Measurements from ENCODE around the gene ADPRH. TPM values are rescaled to one million over a fixed set of nuclear protein-coding genes. Genes with fewer than 3 reads are reported as not detected.

ADPRH gene
- polyA plus RNA-seq, 5 donors, result 9.4 to 13.8 (median 11.6) TPM

DNA sequence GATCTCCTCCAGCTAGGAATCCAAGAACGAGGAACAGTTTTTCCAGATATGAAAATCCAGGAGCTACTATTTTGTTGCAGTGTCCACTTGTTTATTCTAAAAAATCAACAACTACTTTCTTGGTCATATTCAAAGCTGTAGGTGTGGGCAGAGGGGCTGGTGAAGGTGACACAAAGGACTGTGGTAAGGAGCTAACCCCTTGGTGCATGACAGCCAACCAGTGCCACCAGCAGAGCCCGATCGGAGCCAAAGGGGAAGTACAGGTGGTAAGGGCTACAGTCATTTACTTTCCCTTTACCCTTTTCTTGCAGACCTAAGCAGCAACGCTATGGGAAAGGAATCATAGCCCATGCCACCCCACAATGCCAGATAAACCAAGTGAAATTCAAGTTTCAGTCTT is 49.1 kb downstream of the ADPRH start:
- DNase-seq, result no peak

DNA sequence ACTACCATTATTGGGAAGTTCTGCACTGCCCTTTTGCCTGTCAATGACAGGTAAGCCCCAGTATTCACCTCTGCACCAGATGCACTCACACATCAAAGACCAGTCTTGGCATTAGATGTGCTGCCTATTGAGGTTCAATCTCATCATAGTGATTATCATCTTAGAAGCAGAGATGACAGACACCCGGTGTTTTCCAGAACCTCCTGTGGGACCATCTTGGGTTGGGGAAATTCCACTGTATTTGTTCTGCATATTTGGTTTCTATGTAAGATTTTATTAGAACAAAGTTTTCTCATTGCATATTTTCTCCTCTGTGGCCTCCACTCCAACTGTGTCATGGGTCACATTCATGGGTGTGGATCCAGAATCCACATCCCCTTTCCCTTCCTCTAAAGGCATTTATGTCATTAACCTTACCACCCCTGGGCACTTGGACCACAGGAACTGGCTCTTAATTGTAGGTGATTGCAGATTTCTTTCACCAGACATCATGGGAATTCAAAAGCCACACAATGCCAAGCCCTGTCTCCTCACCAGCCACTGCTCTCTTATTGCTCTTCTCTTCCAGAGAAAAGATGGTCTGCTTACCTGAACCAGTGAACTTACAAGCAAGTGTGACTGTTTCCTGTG is 49.6 kb downstream of the ADPRH start:
- DNase-seq, result no peak

DNA sequence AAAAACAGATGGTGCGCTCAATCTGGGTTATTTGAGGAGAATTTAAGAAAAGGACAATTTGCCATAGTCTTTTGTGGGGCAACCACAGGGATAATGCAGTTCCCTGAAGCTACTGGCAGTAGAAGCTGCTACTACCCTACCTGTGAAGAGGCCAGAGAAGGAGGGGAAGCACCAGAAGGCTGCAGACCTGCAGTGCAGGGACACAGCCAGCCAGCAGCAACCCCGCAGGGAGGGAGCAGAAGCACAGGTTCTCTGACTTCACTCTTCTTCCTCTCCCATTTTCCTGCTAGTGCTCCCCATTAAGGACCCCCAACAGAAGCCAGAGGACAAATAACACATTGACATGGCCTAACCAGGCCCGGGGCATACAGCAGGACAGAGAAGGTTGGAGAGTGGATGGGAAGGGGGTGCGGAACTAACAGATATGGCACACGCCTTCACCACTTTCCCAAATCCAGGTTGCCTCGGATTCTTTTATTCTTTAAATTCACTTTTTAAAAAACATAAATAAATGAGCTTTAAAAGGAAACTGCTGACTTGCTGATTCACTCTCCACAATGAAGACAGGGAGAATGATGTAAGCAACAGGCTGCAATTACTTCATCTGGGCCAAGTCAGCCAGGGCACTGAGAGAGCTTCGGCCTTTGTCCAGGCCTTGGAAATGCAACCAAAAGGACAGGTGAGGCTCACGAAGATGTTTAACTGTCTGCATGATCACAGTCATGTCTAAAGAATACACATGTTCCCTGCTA is 51.0 kb downstream of the ADPRH start:
- no peak for DNase-seq

DNA sequence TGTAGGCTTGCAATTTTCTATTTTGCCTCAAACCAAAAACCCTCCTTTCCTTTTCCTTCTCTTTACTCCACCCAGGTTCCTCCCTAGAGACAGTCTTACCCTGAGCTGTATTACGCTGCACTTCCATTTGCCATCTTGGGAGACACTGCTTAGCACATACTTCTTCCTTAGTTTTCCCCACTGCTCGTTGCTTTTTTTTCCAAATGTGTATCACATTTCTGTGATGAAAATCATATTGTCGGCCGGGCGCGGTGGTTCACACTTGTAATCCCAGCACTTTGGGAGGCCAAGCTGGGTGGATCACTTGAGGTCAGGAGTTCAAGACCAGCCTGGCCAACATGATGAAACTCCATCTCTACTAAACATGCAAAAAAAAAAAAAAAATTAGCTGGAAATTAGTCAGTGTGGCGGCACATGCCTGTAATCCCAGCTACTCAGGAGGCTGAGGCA is 51.6 kb downstream of the ADPRH start:
- DNase-seq, result no peak

DNA sequence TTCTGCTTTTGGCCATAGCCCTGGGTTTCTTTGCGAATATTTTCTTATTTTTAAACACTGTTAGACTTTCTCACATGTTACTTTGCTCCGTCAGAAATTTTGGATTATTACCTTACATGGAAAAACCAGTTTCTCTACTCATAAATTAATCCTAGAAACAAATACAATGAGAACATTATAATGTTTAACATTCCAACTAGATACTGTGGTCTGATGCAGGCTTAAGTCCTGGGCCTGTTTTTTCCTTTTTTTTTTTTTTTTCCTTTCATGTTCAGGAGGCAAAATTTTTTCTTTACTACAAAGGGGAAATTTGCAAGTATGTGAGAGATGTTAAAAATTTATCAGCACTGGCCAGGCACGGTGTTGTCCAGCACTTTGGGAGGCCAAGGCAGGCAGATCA is 52.2 kb downstream of the ADPRH start:
- no peak for DNase-seq

DNA sequence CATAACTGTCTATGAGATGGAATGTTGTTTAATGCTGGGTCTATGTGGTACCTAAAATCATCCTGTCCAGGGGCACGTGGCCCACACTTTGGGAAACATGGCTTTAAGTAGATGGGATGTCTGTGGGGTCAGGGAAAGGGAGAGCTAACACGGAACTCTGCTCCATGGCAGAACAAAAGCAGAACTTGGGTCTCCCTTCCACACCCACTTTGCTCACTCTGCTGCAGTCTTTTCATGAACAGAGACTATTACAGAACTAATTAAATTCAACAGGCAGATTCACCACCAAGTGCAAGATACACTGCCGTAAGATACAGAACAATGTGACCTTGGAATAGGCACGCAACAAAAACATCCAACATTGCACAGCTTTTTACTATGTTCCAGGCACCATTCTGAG is 52.9 kb downstream of the ADPRH start:
- DNase-seq, result no peak

DNA sequence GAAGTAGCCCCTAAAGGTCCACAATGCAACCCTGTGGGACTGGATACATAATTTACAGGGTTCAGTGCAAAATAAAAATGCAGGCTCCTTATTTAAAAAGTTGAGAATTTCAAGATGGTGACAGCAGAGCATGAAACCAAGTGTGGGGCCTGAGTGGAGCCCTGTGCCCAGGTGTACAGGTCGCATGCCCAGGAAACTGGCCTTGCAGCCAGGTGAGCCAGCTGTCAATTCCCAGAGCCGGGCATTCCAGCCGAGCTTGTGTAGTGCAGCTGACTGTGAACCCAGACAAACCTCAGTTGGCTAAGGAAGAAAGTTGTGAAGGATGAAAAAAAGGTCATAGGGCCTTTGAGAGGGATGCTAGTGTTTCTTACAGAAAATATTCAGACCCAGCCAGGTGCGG is 53.5 kb downstream of the ADPRH start:
- no peak for DNase-seq

DNA sequence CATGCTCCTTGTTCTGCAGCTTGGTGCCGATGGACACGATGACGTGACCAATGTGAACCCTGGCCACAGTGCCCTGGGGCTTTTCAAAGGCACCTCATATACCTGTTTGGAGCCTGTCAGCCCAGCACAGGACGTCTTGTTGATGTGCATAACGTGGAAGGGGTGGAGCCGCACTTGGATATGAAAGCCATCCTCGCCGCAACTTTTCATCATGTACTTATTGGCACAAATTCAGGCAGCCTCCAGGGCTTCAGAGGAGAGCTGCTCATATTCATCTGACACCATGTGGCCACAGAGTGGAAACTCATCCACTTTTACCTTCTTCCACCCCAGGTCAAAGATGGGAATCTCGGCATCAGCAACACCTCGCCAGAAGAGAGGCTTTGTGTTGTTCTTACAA is 56.4 kb downstream of the ADPRH start:
- DNase-seq, result no peak

DNA sequence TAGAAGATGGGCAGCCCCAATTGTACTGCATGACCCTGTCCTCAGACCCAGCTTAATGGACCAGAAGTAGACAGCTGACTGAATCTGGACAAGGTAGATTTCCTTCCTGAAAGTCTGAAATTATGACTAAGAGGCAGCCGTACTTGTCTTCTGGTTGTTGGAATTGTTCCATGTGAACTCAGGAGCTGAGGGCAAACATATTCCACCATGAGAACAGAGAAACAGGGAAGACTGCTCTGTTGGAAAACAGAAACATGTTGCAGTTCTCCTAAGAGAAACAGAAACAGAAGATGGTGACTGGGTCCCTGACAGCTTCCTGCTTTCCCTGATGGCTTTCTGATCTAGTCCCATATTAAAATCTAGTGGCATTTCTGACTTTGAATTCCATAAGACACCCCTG is 57.0 kb downstream of the ADPRH start:
- DNase-seq, result no peak

DNA sequence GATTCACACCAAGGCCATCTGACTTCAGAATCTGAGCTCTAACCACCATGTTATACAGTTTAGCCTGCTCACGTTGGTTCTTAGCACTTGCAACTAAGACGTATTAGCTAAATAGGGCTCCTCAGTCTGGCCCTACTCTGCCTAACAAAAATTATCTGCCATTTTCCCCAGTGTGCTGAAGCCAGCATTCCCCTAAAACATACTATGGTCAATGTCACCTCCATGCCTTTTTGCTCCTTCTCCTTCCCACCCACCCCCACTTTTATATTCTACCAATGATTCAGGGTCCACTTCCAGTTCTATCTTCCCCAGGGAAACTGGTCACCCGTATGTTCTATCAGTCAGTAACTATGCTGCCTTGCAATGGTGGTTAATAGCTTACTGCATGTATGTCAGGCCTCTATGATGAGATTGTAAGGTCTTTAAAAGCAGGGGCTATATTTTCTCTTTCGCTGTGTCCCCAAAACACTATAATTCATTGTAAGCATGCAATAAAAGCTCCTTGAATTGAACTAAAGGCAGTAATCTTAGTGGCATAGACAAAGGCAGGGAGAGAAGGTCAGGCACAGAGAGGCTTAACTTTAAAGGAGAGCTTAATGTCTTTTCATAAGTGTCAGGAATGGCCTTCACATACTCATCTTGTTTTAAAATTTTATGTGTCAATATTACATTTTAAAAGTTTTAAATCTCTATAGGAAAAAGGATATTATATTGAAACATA is 57.8 kb downstream of the ADPRH start:
- no peak for DNase-seq

DNA sequence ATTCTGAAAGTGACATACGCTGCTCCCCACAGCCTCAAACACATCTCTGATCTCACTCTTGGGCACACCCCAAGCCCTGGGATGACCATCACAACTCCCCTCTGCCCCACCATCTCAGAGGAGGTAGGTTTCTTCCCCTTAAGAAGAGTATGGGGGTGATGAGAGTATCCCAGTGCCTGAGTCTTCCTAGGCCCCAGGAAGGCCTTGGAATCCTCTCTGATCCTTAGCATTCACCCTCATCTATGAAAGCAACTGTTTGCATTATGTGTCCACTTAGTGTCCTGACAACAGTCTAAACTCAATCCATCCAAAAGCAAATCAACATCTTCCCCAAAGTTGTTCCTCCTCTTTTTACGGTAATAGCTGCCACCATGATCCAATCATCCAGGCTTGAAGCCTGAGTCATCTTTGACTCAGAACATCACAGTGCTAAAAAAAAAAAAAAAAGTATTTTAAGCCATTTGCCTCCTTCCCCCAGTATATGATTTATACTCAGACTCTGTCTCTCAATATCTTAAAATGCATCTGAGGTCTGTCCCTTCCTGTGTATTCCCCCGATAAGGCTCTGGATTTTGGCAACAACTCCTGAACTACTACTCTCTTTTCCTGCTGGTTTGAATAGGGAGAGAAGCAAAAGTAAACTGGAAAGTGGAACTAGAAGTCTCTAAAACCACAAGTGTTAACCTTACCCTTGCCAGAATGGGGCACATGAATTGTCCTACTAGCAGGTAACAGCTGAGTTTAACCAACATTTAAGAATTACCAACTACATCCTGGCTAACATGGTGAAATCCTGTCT is 58.6 kb downstream of the ADPRH start:
- DNase-seq, result no peak

Other genes with a start within 250 kb of the ADPRH start
- gene TMEM39A, start 115.9 kb upstream of the ADPRH start, polyA plus RNA-seq (ENCODE audit: insufficient read depth in 1 of 5, insufficient read length in 5 of 5, low replicate concordance in 1 of 5), result 10 to 100 TPM; 65.1 to 78.5 (median 71.4) TPM
- gene POGLUT1, start 110.5 kb upstream of the ADPRH start, polyA plus RNA-seq (ENCODE audit: insufficient read depth in 1 of 5, insufficient read length in 5 of 5, low replicate concordance in 1 of 5), result 10 to 100 TPM; 24.3 to 34.1 (median 28.9) TPM
- 100 to 1,000 TPM in 1 of 5 donors, 10 to 100 TPM in 4; 89.7 to 103 (median 95.0) TPM for gene TIMMDC1, start 80.9 kb upstream of the ADPRH start, polyA plus RNA-seq (ENCODE audit: insufficient read depth in 1 of 5, insufficient read length in 5 of 5, low replicate concordance in 1 of 5)
- gene CD80, start 19.9 kb upstream of the ADPRH start, polyA plus RNA-seq (ENCODE audit: insufficient read depth in 1 of 5, insufficient read length in 5 of 5, low replicate concordance in 1 of 5), result 1 to 10 TPM; 1.8 to 3.6 (median 2.9) TPM
- 1 to 10 TPM in 2 of 5 donors, under 1 TPM in 3; 0.60 to 1.4 (median 0.91) TPM for gene PLA1A, start 18.4 kb downstream of the ADPRH start, polyA plus RNA-seq (ENCODE audit: insufficient read depth in 1 of 5, insufficient read length in 5 of 5, low replicate concordance in 1 of 5)
- gene POPDC2, start 81.1 kb downstream of the ADPRH start, polyA plus RNA-seq (ENCODE audit: insufficient read depth in 1 of 5, insufficient read length in 5 of 5, low replicate concordance in 1 of 5), result 1 to 10 TPM; 2.8 to 5.0 (median 4.7) TPM
- gene COX17, start 97.9 kb downstream of the ADPRH start, polyA plus RNA-seq (ENCODE audit: insufficient read depth in 1 of 5, insufficient read length in 5 of 5, low replicate concordance in 1 of 5), result 10 to 100 TPM; 29.5 to 40.3 (median 31.7) TPM
- 10 to 100 TPM in 2 of 5 donors, 1 to 10 TPM in 3; 6.0 to 12.0 (median 8.1) TPM for gene CFAP91, start 123.5 kb downstream of the ADPRH start, polyA plus RNA-seq (ENCODE audit: insufficient read depth in 1 of 5, insufficient read length in 5 of 5, low replicate concordance in 1 of 5)
- under 1 TPM; 0.44 to 0.77 (median 0.55) TPM for gene NR1I2, start 202.6 kb downstream of the ADPRH start, polyA plus RNA-seq (ENCODE audit: insufficient read depth in 1 of 5, insufficient read length in 5 of 5, low replicate concordance in 1 of 5)